Stimulated activated CD4-positive, alpha-beta T cell treated with anti-CD3 and anti-CD28 coated beads, Interleukin-1b, Interleukin-23, amount 100 ng/mL, for 24 hours (primary cell): ENCODE results near the gene ZHX3.
"Not testable (repeated sequence)": the region's sequence is repeated elsewhere in the genome, so short reads cannot be mapped to it uniquely, and the experiment has no call there.

Experiments
- DNase-seq, 4 experiments: peaks; one replicate each; pipeline ENCODE4 v3.0.0-alpha.2; 2020; ENCODE audit warnings: low read depth in 4 of 4, low spot score in 1 of 4

The ZHX3 gene

DNA sequence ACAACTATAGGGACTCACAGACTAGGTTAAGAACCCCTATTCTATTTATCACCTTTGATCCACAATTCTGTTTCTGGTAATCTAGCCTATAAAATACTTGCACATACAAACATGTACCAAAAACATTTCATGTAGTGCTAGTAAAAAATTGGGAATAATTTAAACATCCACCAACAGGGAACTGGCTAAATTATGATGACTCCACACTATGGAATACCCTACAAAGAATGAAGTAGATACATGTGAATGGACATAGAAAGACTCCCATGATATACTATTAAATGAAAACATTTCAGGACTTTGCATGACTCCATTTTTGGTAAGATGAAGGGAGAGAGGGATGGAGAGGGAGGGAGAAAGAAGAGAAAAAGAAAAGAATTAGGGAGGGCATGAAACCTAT is 58.2 kb downstream of the ZHX3 start:
- DNase-seq, result no peak

DNA sequence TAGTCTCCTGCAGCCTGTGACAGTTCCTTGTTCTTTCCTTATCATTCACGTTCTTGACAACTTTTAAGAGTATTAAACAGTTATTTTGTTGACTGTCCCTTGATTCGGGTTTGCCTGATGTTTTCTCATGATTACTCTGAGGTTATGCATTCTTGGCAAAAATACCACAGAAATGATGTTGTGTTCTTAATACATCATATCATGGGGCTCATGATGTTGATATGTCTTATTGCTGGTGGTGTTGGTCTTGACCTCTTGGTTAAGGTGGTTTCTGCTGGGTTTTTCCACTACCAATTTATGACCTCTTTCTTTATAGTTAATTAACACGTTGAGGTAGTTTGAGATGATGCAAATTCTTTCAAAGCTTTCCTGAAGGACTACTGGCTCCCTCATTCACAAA is 59.1 kb downstream of the ZHX3 start:
- DNase-seq, result no peak

DNA sequence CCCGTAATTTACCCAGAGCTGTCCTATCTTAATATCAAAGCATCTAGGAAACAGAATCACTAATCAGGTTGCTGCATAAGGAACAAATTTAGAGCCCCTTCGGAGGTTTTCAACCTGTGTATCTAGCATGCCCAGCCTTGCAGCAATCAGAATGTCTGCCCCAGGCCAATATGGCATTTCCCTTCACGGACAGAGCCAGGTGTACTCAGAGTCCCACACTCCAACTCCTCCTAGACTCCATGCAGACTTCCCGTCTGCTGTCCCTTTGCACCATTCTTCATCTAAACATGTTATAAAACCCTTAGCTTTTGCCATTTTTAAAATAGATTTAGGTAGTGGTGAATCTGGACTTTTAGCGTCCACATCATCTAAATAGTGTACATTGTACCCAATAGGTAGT is 61.0 kb downstream of the ZHX3 start:
- DNase-seq, result no peak

DNA sequence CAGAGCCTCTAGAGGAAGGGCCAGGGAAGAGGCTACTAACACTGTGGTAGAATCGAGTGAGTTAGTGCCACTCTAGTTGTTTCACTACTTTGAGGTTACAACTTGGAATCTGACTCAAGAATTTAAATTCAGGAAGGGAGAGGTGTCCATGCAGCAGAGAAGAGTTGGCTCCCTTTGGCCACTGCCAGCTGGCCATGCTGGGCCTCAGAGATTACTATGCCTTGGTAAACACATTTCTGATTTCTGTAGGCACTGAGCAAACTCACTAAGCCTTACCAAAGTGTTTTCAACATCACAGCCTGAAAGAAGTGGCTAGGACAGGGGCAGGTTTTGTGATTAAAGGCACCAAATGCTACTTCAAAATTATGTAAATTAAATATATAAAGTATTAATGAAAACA is 61.9 kb downstream of the ZHX3 start:
- no peak for DNase-seq

DNA sequence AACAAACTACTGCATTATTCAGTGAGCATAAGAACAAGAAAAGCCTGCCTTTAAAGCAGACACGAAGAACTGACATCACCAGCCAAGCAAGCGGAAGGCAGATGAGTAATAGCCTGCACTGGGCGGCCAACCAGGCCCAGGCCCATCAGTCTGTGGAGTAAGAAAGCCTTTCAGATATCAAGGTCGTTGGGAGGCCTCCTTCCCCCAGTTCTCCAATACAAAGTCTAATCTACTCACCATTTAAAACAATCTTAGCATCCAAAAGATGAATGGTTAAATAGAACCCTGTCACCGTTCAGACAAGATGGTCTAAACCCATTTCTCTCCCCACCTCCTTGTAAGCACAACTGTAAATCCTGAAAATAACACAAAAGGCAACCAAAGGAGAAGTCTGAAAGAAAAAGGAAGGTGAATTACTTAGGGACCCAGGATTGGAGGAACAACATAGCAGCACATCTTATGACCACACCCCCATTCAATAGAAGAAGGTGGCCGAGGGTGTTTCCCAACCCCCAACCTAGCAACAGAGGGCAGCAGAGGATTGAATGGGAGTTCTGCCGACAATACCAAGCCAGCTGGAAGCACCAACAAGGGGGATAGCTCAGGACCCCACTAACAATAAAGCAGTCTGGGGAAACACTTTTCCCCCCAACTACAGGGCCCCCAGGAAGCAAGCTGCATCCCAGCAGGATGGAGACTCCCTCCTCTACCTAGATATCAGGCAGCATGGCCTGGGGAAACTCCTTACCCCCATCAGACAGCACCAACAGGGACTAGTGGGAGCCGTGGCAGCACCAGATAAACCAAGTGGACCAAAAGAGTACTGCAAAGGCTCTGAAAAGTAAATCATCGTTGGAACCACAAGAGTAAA is 67.9 kb downstream of the ZHX3 start:
- DNase-seq, result no peak

DNA sequence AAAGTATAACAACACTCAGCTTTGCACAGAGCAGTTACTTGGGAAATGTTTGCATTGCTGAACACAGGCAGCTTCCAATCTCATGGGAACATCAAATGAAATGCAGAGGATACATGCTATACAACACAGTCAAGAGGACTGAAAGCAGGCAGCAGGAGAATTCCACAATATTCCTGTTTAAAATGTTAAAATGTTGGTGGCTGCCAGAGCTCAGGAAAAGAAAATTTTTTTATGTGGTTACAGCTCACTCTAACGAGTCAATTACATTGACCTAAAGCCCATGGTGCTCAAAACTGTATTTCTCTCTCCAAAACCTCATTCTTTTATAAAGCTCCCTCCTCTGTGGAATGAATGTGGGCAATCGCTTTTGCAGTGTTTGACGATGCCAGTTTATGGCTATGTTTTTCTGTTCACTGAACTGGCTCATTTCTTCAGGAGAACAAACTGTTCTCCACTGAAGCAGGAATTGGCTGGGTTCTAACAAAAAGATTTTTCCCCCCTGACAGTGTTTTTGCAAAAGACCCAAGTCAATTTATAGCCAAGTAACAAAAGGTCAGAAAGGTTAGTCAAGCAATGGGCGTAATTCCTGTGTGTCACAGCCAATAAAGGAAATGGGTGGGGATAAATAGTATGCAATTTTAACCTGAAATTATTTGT is 69.0 kb downstream of the ZHX3 start:
- DNase-seq, result no peak

DNA sequence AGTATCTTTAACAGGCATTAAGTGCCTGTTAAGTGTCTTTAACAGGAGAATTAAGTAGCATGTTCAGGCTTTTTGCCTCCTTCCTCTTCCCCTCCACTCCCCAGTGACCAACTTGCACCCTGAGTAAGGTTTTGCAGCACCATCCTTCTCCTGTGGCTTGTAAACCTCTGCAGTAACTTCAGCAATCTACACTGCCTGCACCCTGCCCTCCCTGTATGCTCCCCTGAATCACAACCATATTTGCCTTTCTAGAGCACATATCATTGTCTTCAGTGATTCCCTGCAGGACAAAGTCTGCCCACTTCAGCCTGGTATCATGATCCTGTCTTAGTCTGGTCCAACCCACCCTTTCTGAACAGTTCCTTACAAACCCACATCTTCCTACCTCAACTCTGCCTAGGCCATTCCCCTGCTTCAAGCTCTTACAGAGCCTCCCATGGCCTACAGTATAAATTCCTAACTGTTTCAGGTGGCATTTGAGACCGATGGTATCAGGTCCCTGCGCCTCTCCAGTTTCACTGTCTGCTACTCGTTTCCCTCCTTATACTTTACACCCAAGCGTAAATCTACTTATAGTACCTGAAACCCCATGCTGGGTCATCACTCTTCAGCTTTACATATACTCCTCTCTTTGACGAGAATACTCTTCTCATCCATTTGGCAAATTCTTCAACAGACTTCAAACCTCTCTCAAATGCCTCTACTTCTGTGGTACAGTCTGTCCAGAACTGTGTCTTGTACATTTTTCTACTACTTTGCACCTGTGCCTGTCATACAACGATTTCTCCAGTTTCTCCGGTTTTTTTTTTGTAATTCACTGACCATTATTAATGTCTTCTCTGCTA is 69.8 kb downstream of the ZHX3 start:
- DNase-seq, result no peak

DNA sequence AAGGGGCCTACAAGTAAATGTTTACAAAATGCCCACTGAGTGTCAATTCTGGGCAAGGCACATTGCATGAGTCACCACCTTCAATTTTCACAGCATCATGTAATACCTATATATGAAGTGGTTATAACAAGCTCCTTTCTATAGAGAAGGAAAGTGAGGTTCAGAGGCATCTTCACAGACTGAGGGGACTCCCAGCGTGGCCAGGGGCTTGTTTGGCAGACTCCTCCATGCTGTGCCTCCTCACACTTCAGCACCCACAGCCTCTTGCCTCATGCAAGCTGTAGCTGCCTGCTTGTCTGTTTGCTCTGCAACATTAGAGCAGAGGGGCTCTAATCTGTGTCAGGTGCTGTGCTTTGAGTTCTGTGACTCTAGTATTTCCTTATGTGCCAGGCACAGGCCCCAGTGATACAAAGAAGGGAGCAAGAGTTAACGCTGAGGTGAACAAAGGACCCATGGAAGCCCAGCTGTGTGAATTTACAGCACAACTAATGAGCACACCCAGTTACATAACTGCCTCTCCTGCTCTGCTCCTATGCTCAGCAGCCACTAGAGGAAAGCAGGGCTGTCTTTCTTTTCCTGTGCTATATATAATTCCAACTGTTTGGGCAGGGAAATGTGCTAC is 72.3 kb downstream of the ZHX3 start:
- no peak for DNase-seq

DNA sequence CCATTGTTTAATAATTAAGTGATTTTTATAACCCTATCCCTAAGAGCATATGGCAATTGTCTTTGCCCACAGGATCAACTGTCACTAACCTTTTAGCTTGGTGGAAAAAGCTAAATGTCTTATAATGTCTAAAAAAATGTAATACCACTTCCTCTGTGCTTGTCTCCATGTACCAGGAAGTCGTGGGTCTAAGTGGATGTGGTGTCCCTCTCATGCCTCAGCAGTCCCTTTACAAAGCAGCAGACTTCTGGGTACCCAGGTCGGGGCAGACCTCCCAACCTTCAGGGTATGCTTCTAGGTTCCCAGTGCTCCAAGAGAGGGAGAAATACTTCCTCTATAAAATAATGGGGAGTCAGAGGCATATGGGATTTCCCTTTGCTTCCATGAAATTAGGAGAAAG is 74.7 kb downstream of the ZHX3 start:
- no peak for DNase-seq

DNA sequence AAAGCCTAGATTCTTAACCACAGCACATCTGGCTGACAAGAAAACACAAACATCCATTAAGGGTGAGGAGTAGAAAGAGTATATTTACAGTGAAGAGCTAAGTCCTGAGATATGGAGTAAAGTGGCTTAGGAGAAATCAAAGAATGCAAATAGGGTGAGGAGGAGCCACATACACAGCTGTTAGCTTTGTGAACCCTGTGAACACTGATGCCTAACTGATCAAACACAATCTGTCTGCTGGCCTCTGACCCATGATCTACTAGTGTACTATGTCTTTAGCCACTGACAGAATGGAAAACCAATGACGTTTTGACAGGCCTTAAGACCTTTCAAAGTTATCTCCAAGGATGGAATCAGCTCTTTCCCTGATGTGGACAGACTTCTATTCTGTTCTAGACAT is 75.2 kb downstream of the ZHX3 start:
- no peak for DNase-seq

DNA sequence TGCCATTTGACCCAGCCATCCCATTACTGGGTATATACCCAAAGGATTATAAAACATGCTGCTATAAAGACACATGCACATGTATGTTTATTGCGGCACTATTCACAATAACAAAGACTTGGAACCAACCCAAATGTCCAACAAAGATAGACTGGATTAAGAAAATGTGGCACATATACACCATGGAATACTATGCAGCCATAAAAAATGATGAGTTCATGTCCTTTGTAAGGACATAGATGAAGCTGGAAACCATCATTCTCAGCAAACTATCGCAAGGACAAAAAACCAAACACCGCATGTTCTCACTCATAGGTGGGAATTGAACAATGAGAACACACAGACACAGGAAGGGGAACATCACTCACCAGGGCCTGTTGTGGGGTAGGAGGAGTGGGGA is 80.3 kb downstream of the ZHX3 start:
- not testable (repeated sequence) for DNase-seq

DNA sequence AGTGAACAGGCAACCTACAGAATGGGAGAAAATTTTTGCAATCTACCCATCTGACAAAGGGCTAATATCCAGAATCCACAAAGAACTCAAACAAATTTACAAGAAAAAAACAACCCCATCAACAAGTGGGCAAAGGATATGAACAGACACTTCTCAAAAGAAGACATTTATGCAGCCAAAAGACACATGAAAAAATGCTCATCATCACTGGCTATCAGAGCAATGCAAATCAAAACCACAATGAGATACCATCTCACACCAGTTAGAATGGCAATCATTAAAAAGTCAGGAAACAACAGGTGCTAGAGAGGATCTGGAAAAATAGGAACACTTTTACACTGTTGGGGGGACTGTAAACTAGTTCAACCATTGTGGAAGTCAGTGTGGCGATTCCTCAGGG is 80.7 kb downstream of the ZHX3 start:
- not testable (repeated sequence) for DNase-seq

DNA sequence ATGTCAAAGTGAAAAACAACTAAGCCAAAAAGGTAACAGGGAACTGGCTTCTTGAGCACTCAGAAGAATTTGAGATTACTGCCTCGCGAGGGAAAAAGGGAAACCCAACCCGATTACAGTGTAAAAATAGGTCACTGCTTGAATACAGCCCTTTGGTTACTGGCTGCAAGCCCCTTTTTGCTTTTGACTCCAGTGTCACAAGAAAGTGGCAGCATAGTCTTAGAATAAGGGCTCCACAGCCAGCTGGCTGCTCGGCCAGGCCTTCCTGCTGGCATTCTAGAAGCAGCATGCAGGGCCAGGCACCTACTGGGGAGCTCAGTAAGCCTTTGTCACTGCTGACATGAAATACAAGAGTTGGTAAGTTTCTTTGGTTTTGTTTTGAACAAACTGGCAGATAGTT is 83.0 kb downstream of the ZHX3 start:
- DNase-seq, result no peak

DNA sequence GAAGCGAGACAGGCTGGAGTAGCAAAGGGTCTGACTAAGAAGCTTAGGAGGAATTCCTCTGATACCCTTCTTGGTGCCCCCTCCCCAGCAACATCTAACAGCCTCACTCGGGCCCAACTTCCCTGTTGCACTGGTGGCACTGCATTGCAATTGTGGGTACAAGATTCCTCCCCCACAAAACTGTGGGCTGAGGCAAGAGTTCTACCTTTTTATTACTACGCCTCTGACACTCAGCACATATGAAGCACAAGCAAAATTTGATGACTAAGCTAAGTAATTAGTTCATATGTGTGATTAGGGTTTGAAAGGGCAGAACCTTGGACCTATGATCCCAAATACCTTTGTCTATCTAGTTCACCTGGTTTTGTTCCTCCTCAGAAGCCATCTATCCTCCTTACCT is 83.5 kb downstream of the ZHX3 start:
- no peak for DNase-seq

DNA sequence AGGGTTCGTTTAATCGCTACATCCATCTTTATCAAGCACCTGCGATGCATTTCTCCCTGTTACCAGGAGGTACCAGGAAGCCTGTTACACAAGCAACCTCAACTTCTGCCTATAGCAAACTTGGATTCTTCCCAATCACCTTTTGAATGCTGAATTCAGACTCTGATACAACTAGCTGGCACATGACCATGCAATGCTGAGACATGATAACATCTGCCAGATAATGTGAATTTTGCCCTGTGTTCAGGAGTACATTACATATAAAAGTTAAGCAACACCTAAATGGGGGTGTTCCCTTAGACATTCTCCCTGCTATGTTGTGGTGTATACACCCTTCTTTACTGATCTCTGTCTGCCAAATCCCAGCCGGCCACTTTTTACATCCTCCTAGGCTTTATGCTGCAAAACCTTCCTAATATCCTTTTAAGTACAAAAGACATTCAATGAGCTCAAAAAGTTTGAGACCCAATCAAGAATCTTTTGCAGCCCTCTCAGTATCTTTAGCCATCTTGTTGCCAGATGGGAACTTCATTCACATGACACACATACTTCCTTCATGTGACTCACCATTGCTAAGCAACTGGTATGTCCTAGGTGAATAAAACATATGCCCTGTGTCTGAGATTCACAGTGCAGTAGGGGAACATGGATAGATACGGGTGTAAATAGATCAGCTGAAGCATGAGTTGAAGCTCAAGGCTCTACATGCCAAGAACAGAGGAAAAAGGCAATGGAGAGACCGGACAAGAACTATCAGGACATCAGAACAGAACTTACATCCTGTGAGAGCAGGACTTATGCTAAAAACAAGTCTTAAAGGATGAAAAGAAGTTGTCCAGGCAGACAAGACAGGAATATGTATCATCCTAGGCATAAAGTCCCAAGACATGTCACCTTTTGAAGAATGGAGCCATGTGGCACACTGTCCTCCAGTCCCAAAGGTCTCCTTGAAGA is 84.3 kb downstream of the ZHX3 start:
- DNase-seq, result no peak

DNA sequence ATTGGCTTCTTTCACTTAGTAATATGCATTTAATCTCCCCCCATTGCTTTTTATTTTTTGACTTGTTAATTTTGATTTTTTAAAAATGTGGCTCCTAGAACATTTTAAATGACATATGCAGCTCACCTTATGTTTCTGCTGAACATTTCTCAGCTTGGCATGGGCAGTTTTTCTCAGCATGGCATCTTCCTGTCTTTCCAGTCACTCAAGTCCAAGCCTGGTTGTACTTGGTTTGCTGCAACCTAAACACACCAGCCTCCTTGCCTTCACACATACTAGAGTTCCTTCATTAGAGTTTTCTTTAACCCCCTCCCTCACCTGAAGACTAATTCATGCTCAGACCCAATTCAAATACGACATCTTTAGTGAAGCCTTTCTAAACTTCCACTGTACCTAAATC is 86.4 kb downstream of the ZHX3 start:
- DNase-seq, result no peak

DNA sequence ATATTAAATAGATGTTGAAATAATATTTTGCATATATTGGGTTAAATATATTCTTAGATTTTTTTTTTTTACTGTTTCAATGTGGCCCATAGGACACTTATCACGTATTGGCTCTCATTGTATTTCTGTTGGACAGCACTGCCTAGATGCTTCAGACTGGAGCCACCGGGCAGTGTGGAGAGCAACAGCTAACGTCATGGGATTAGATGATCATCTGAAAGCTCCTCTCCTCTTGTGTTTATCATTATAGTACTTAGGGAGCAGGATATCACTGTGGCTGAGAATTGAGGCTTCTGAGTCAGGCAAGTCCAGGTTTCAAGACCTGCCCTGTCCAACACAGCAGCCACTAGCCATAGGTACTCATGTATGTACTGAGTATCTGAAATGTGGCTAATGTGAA is 87.4 kb downstream of the ZHX3 start:
- no peak for DNase-seq

DNA sequence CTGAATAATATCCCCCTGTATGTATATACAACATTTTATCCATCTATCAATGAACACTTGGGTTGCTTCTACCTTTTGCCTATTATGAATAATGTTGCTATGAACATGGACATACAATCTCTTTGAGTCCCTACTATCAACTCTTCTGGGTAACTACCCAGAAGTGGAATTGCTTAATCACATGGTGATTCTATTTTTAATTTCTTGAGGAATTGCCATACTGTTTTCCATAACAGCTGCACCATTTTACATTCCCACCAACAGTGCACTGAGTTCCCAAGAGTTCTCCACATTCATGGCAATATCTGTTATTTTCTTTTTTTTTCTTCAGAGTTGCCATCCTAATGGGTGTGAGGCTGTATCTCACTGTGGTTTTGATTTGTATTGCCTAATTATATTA is 88.3 kb downstream of the ZHX3 start:
- no peak for DNase-seq

DNA sequence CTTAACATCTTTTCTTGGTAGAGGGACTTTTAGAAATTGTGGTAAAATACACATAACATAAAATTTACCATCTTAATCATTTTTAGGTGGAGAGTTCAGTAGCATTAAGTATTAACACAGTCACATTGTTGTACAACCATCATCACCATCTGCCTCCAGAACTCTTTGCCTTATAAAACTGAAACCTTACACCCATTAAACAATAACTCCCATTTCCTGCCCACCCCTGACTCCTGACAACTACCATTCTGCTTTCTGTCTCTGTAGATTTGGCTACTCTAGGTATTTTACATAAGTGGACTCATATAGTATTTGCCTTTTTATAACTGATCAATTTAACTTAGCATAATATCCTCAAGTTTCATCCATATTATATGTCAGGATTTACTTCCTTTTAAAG is 88.7 kb downstream of the ZHX3 start:
- no peak for DNase-seq

DNA sequence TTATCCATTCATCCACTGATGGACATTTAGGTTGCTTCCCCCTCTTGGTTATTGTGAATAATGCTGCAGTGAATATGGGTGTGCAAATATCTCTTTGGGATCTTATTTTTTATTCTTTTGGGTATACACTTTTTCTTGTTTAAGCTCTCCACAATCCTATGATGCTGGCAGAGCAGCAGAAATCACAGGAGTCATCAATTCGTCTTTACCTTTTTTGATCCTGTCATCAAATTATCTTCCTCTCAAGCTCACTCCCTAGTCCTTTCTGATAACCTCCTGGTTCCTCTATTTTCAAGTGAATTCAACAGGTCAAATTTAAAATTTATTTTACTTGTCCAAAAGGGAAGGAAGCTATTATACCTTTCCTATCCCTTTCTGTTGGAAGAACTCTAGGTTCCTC is 91.1 kb downstream of the ZHX3 start:
- DNase-seq, result no peak
